Measurements from ENCODE around the gene FHOD3. TPM values are rescaled to one million over a fixed set of nuclear protein-coding genes. Genes with fewer than 3 reads are reported as not detected.

FHOD3 gene
- total and polyA plus RNA-seq, 9 of the 15 experiments (the other 6 are each of a cell fraction or from before 2014, with no cell fraction given): 0.11 TPM; not detected in 8

DNA sequence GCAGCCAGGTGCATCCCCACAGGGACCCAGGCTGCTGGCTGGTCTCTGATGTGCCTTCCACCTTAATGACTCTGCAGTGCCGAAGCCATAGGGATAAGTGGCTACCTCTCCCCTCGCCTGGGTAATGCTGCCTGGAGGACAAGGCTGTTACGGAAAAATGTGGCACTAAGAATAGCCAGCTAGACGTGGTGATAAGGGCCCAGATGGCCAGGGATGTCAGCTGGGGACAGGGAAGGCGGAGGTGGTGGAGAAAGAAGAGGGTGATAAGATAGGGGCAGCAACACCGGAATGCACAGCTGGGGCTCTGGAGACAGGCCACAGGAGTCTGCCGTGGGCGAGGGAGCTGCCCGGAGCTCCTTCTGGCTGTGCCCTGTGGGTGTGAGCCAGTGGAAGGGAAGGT is 170.6 kb downstream of the FHOD3 start (continued):
- TF ChIP-seq DPF2 (IDR thresholded peaks at IDR 0.05) (no peak), HDAC2 (IDR thresholded peaks at IDR 0.05) (no peak), E2F3 (CRISPR knock-in tag; IDR thresholded peaks at IDR 0.05) (no peak), KLF16 (IDR thresholded peaks at IDR 0.05) (peak; percentile 56), CBX3 (IDR thresholded peaks at IDR 0.05; ENCODE audit: borderline replicate concordance in 1 of 2, low read length in 2 of 2) (no peak), SREBF1 (IDR thresholded peaks at IDR 0.05; ENCODE audit: borderline replicate concordance, low read depth, low read length) (no peak), TEAD4 (IDR thresholded peaks at IDR 0.05; ENCODE audit: low read length) (peak; percentile 22; the same call in 1 of the 2 replicates), TEAD4 (CRISPR knock-in tag; IDR thresholded peaks at IDR 0.05; ENCODE audit: borderline replicate concordance) (no peak), SRSF3 (IDR thresholded peaks at IDR 0.05; ENCODE audit: insufficient read depth, low read length) (no peak), ZNF197 (CRISPR knock-in tag; IDR thresholded peaks at IDR 0.05; ENCODE audit: low read depth) (no peak), CREB1 (IDR thresholded peaks at IDR 0.05) (no peak), CREB1 (CRISPR knock-in tag; IDR thresholded peaks at IDR 0.05) (no peak), NR3C1 (CRISPR knock-in tag; IDR thresholded peaks at IDR 0.05) (no peak), ETV1 (tag; conservative IDR thresholded peaks at IDR 0.05; ENCODE audit: low read depth) (no peak), DDX20 (tag; IDR thresholded peaks at IDR 0.05; ENCODE audit: low read depth) (no peak), NR1H2 (CRISPR knock-in tag; IDR thresholded peaks at IDR 0.05) (no peak), GTF2E2 (tag; IDR thresholded peaks at IDR 0.05) (no peak)
- TF ChIP-seq, protein P1, sequence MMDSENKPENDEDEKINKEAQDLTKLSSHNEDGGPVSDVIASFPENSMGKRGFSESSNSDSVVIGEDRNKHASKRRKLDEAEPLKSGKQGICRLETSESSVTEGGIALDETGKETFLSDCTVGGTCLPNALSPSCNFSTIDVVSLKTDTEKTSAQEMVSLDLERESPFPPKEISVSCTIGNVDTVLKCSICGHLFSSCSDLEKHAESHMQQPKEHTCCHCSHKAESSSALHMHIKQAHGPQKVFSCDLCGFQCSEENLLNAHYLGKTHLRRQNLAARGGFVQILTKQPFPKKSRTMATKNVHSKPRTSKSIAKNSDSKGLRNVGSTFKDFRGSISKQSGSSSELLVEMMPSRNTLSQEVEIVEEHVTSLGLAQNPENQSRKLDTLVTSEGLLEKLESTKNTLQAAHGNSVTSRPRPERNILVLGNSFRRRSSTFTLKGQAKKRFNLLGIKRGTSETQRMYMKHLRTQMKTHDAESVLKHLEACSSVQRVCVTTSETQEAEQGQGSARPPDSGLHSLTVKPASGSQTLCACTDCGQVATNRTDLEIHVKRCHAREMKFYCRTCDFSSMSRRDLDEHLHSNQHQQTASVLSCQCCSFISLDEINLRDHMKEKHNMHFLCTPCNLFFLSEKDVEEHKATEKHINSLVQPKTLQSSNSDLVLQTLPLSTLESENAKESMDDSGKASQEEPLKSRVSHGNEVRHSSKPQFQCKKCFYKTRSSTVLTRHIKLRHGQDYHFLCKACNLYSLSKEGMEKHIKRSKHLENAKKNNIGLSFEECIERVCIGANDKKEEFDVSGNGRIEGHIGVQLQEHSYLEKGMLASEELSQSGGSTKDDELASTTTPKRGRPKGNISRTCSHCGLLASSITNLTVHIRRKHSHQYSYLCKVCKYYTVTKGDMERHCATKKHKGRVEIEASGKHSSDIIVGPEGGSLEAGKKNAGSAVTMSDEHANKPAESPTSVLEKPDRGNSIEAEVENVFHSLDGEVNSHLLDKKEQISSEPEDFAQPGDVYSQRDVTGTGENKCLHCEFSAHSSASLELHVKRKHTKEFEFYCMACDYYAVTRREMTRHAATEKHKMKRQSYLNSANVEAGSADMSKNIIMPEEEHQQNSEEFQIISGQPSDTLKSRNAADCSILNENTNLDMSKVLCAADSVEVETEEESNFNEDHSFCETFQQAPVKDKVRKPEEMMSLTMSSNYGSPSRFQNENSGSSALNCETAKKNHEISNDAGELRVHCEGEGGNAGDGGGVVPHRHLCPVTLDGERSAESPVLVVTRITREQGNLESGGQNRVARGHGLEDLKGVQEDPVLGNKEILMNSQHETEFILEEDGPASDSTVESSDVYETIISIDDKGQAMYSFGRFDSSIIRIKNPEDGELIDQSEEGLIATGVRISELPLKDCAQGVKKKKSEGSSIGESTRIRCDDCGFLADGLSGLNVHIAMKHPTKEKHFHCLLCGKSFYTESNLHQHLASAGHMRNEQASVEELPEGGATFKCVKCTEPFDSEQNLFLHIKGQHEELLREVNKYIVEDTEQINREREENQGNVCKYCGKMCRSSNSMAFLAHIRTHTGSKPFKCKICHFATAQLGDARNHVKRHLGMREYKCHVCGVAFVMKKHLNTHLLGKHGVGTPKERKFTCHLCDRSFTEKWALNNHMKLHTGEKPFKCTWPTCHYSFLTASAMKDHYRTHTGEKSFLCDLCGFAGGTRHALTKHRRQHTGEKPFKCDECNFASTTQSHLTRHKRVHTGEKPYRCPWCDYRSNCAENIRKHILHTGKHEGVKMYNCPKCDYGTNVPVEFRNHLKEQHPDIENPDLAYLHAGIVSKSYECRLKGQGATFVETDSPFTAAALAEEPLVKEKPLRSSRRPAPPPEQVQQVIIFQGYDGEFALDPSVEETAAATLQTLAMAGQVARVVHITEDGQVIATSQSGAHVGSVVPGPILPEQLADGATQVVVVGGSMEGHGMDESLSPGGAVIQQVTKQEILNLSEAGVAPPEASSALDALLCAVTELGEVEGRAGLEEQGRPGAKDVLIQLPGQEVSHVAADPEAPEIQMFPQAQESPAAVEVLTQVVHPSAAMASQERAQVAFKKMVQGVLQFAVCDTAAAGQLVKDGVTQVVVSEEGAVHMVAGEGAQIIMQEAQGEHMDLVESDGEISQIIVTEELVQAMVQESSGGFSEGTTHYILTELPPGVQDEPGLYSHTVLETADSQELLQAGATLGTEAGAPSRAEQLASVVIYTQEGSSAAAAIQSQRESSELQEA (IDR thresholded peaks at IDR 0.05; ENCODE audit: low read depth): no peak
- TF ChIP-seq, protein P2, sequence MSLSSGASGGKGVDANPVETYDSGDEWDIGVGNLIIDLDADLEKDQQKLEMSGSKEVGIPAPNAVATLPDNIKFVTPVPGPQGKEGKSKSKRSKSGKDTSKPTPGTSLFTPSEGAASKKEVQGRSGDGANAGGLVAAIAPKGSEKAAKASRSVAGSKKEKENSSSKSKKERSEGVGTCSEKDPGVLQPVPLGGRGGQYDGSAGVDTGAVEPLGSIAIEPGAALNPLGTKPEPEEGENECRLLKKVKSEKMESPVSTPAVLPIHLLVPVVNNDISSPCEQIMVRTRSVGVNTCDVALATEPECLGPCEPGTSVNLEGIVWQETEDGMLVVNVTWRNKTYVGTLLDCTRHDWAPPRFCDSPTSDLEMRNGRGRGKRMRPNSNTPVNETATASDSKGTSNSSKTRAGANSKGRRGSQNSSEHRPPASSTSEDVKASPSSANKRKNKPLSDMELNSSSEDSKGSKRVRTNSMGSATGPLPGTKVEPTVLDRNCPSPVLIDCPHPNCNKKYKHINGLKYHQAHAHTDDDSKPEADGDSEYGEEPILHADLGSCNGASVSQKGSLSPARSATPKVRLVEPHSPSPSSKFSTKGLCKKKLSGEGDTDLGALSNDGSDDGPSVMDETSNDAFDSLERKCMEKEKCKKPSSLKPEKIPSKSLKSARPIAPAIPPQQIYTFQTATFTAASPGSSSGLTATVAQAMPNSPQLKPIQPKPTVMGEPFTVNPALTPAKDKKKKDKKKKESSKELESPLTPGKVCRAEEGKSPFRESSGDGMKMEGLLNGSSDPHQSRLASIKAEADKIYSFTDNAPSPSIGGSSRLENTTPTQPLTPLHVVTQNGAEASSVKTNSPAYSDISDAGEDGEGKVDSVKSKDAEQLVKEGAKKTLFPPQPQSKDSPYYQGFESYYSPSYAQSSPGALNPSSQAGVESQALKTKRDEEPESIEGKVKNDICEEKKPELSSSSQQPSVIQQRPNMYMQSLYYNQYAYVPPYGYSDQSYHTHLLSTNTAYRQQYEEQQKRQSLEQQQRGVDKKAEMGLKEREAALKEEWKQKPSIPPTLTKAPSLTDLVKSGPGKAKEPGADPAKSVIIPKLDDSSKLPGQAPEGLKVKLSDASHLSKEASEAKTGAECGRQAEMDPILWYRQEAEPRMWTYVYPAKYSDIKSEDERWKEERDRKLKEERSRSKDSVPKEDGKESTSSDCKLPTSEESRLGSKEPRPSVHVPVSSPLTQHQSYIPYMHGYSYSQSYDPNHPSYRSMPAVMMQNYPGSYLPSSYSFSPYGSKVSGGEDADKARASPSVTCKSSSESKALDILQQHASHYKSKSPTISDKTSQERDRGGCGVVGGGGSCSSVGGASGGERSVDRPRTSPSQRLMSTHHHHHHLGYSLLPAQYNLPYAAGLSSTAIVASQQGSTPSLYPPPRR (CRISPR knock-in tag; IDR thresholded peaks at IDR 0.05; ENCODE audit: borderline replicate concordance): no peak

Data from K562 (cell line).